ENCODE results near the gene OR13C8.

OR13C8 gene

GRCh38 chr9:104611213-104611612 is 42.2 kb downstream of the OR13C8 start:
- DNase-seq: no peak

GRCh38 chr9:104617418-104617817 is 48.5 kb downstream of the OR13C8 start:
- DNase-seq: no peak

- DNase-seq: no peak
Observed at GRCh38 chr9:104618104-104618503, 49.1 kb downstream of the OR13C8 start, which contains the start of gene OR13C9. Gene OR13C9 (minus strand): TSS chr9:104618204. CDS start chr9:104618204, 0 bp downstream.
